Endothelial cell (in vitro differentiated cells): Measurements from ENCODE around the gene AIMP1. TPM values are rescaled to one million over a fixed set of nuclear protein-coding genes. Genes with fewer than 3 reads are reported as not detected.

ENCODE experiments used
- DNase-seq: peaks from one replicate; pipeline ENCODE4 v3.0.0; 2021; ENCODE audit warnings: low spot score
- H3K27ac Mint-ChIP-seq: one replicate; pipeline ENCODE4 v1.8.0; 2021; ENCODE audit warnings: mixed read lengths, inconsistent platforms; ENCODE audit not compliant: unreplicated experiment
- H3K27me3 Mint-ChIP-seq: one replicate; pipeline ENCODE4 v1.8.0; 2021; ENCODE audit warnings: mild to moderate bottlenecking, moderate library complexity, mixed read lengths, inconsistent platforms; ENCODE audit not compliant: unreplicated experiment
- H3K36me3 Mint-ChIP-seq: one replicate; pipeline ENCODE4 v1.8.0; 2021; ENCODE audit warnings: mild to moderate bottlenecking, low read depth, mixed read lengths, inconsistent platforms; ENCODE audit not compliant: unreplicated experiment
- H3K4me1 Mint-ChIP-seq: one replicate; pipeline ENCODE4 v1.8.0; 2021; ENCODE audit warnings: mild to moderate bottlenecking, mixed read lengths, inconsistent platforms; ENCODE audit not compliant: unreplicated experiment
- H3K4me3 Mint-ChIP-seq: one replicate; pipeline ENCODE4 v1.8.0; 2021; ENCODE audit warnings: mild to moderate bottlenecking, mixed read lengths, inconsistent platforms; ENCODE audit not compliant: unreplicated experiment
- H3K9me3 Mint-ChIP-seq: one replicate; pipeline ENCODE4 v1.8.0; 2021; ENCODE audit warnings: mixed read lengths, inconsistent platforms; ENCODE audit not compliant: unreplicated experiment
- CTCF ChIP-seq: fragments of 200-600 bp; sonication (generic); IDR thresholded peaks from one replicate; pipeline ENCODE4 v1.5.0; 2021; ENCODE audit warnings: antibody characterized with exemption; ENCODE audit not compliant: unreplicated experiment
- long read RNA-seq: library from polyadenylated mRNA; unstranded; transcript quantifications from one replicate; pipeline ENCODE4 v2.0.0, GENCODE V29; 2020; ENCODE audit not compliant: unreplicated experiment
- total RNA-seq: library from RNA; stranded (reverse); fragmentation: NEBNext Ultra II Directional; extraction: Animal tissue kit (Norgen Biotek cat#: 25700); gene quantifications from one replicate; pipeline ENCODE4 v1.2.1, GENCODE V29; 2021; ENCODE audit not compliant: unreplicated experiment

Gene AIMP1
- 25.4 TPM for total RNA-seq
- long read RNA-seq, transcript AIMP1-202 (7 exons, 2,586 nt): major isoform, 7 of 19 reads
- long read RNA-seq, partial matches to known transcripts: 9 of 19 reads
- long read RNA-seq, other reads (novel, unspliced or antisense): 1 of 19 reads

GRCh38 chr4:106315968-106316772 lies at the start of gene AIMP1, which contains the start of gene TBCK:
Gene AIMP1 (plus strand): TSS chr4:106316550. CDS start chr4:106325010, 8,460 bp downstream.
Gene TBCK (minus strand): TSS chr4:106316209. CDS start chr4:106308960, 7,249 bp downstream.
- Mint-ChIP-seq H3K27me3 (no peaks in the 10 kb centered on the region), H3K4me3 (no peak within 1 kb of the TSS), H3K27ac (no peak within 1 kb of the TSS), H3K4me1 (peaks cover 7% of the 10 kb centered on the region), H3K36me3 (peaks cover 12% of the 10 kb centered on the region), H3K9me3 (no peaks in the 10 kb centered on the region)
- TF ChIP-seq CTCF: no peak
- peak; percentile 83 for DNase-seq

GRCh38 chr4:106268786-106269185 lies 47.6 kb upstream of the AIMP1 start:
- H3K4me3 Mint-ChIP-seq: no peak overlapping the region
- no peaks in the 10 kb centered on the region for H3K9me3 Mint-ChIP-seq
- no peaks in the 10 kb centered on the region for H3K27me3 Mint-ChIP-seq
- H3K36me3 Mint-ChIP-seq: peaks cover 5% of the 10 kb centered on the region
- no peak for TF ChIP-seq CTCF
- no peak overlapping the region for H3K27ac Mint-ChIP-seq
- no peak for DNase-seq
- H3K4me1 Mint-ChIP-seq: peaks cover 5% of the 10 kb centered on the region

- no peaks in the 10 kb centered on the region for H3K9me3 Mint-ChIP-seq
- peaks cover 11% of the 10 kb centered on the region for H3K4me1 Mint-ChIP-seq
- H3K27me3 Mint-ChIP-seq: no peaks in the 10 kb centered on the region
- no peak for DNase-seq
- no peak overlapping the region for H3K27ac Mint-ChIP-seq
- no peak for TF ChIP-seq CTCF
- H3K36me3 Mint-ChIP-seq: peaks cover 12% of the 10 kb centered on the region
- no peak overlapping the region for H3K4me3 Mint-ChIP-seq
Observed at GRCh38 chr4:106269711-106270110, 46.6 kb upstream of the AIMP1 start.

- no peak overlapping the region for H3K4me3 Mint-ChIP-seq
- no peak for TF ChIP-seq CTCF
Observed at GRCh38 chr4:106270736-106271135, 45.6 kb upstream of the AIMP1 start.

DNA sequence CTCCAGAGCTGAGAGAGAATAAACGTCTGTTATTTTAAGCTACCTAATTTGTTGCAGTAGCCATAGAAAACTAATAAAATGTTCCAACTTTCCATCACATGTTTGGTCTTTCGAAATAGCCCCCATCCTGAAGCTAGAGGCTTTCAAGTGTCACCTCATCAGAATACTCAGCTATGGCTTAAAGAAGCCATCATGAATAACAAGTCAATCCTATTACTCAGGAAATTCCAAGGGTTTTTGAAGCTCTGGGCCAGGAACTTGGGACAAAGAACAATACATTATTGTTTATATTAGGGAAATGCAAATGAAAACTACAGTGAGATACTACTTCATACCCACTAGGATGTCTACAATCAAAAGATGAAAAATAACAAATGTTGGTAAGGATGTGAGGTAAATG lies 42.5 kb upstream of the AIMP1 start:
- H3K36me3 Mint-ChIP-seq: peaks cover 12% of the 10 kb centered on the region
- DNase-seq: no peak

More at GRCh38 chr4:106270736-106271135, 45.6 kb upstream of the AIMP1 start:
- Mint-ChIP-seq H3K9me3 (no peaks in the 10 kb centered on the region), H3K4me1 (peaks cover 11% of the 10 kb centered on the region), H3K36me3 (peaks cover 12% of the 10 kb centered on the region), H3K27me3 (no peaks in the 10 kb centered on the region), H3K27ac (no peak overlapping the region)
- no peak for DNase-seq

More for the DNA sequence above, 42.5 kb upstream of the AIMP1 start:
- Mint-ChIP-seq H3K9me3 (no peaks in the 10 kb centered on the region), H3K4me1 (peaks cover 11% of the 10 kb centered on the region), H3K4me3 (no peak overlapping the region), H3K27ac (peak overlapping the region; percentile 6), H3K27me3 (no peaks in the 10 kb centered on the region)
- TF ChIP-seq CTCF: no peak
